ENCODE measurements around the gene IL2RA.

The IL2RA gene

GRCh38 chr10:6037422-6037821 lies 24.7 kb downstream of the IL2RA start:
- TF ChIP-seq CTCF (IDR thresholded peaks at IDR 0.05; ENCODE audit: insufficient read depth, missing control alignments), result no peak
- DNase-seq (ENCODE audit: insufficient read length, low spot score), result no peak
- no peak for FAIRE-seq

GRCh38 chr10:6036861-6037321 lies 25.3 kb downstream of the IL2RA start:
- DNase-seq (ENCODE audit: insufficient read length, low spot score) (no peak), FAIRE-seq (no peak)
- no peak for TF ChIP-seq CTCF (IDR thresholded peaks at IDR 0.05; ENCODE audit: insufficient read depth, missing control alignments)

- no peak for DNase-seq (ENCODE audit: insufficient read length, low spot score)
- TF ChIP-seq CTCF (IDR thresholded peaks at IDR 0.05; ENCODE audit: insufficient read depth, missing control alignments), result no peak
- no peak for FAIRE-seq
Measured at GRCh38 chr10:6035931-6036575, 26.1 kb downstream of the IL2RA start.

- no peak for TF ChIP-seq CTCF (IDR thresholded peaks at IDR 0.05; ENCODE audit: insufficient read depth, missing control alignments)
- no peak for DNase-seq (ENCODE audit: insufficient read length, low spot score)
- FAIRE-seq, result no peak
Measured at GRCh38 chr10:6035101-6035834, 26.9 kb downstream of the IL2RA start.

GRCh38 chr10:6034371-6034770 lies 27.8 kb downstream of the IL2RA start:
- FAIRE-seq (no peak), DNase-seq (ENCODE audit: insufficient read length, low spot score) (no peak)
- TF ChIP-seq CTCF (IDR thresholded peaks at IDR 0.05; ENCODE audit: insufficient read depth, missing control alignments), result no peak

- FAIRE-seq (no peak), DNase-seq (ENCODE audit: insufficient read length, low spot score) (no peak)
Measured at GRCh38 chr10:6033954-6034353, 28.2 kb downstream of the IL2RA start.

More at GRCh38 chr10:6033954-6034353, 28.2 kb downstream of the IL2RA start:
- no peak for TF ChIP-seq CTCF (IDR thresholded peaks at IDR 0.05; ENCODE audit: insufficient read depth, missing control alignments)
